Measurements from ENCODE around the gene INO80D.

DNA sequence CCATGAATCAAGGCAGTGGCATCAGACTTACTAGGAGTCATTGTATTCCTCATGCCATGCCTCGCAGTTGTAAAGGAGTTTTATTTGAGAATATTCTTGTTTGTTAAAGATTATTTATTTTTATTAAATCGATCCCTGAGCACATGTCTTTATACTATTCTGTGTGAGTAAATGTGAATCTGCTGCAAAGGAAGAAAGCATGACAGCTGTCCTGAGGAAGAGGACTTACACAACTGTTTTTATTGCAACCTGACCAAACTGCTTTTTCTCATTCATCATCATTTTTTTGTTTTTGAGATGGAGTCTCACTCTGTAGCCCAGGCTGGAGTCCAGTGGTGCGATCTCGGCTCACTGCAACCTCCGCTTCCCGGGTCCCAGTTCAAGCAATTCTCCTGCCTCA, 34.1 kb downstream of the INO80D start:
- no peak for TF ChIP-seq EZH2 (IDR thresholded peaks at IDR 0.05)
- no peak for TF ChIP-seq POLR2AphosphoS5 (IDR thresholded peaks at IDR 0.05; ENCODE audit: borderline replicate concordance, low read depth, low read length)
- no peak for TF ChIP-seq FOXP2 (optimal IDR thresholded peaks at IDR 0.05; ENCODE audit: control extremely low read depth, extremely low read length, insufficient read depth)

Measured in SK-N-MC (cell line).